Measurements from ENCODE around the gene BICD1. TPM values are rescaled to one million over a fixed set of nuclear protein-coding genes. Genes with fewer than 3 reads are reported as not detected.

Gene BICD1
- total and polyA plus RNA-seq, 5 donors from 2014 or later, result 8.0 to 23.6 (median 9.4) TPM

DNA sequence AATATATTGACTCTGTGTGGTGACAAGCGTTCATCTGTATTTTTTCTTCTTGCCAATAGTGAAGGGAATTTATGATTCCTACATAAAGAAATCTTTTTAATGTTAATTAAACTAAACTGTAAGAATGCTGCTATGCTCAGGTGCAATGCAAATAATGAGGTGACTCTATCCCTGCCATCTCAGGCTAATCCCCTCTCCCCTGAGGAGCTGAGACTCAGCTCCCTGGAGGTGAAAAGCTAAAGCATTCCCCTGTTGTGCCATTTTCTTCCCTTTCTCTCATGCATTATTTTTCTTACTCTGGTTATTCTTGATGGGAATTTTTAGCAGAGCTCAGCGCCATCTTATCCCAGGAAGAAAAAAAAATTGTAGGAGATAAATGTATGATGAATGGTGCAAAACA, 178.8 kb downstream of the BICD1 start:
- Histone ChIP-seq H3K36me3 (ENCODE audit: control insufficient read depth, insufficient read depth, low read length) (no peaks in the 10 kb centered on the region), H3K4me3 (ENCODE audit: low read depth, low read length) (no peak overlapping the region), H3K9me3 (ENCODE audit: control insufficient read depth in 2 of 2, low read length in 2 of 2) (no peaks in the 10 kb centered on the region), H3K4me1 (ENCODE audit: control insufficient read depth, insufficient read depth, low read length, poor library complexity, severe bottlenecking) (no peaks in the 10 kb centered on the region), H3K27ac (ENCODE audit: insufficient read depth, low read length, poor library complexity, severe bottlenecking) (no peak overlapping the region), H3K27me3 (ENCODE audit: control insufficient read depth, insufficient read depth, low read length) (no peaks in the 10 kb centered on the region)
- peaks cover 7% of the 10 kb centered on the region for H3K36me3 Mint-ChIP-seq
- ATAC-seq (ENCODE audit: low read depth in 2 of 2), result no peak
- DNase-seq, result no peak
- peaks cover 0 to 5% (median 1%) of the 10 kb centered on the region in 4 donors for H3K4me1 Mint-ChIP-seq
- no peaks in the 10 kb centered on the region for H3K27me3 Mint-ChIP-seq
- no peaks in the 10 kb centered on the region for H3K9me3 Mint-ChIP-seq
- no peak overlapping the region for H3K27ac Mint-ChIP-seq
- H3K4me3 Mint-ChIP-seq, result no peak overlapping the region

DNA sequence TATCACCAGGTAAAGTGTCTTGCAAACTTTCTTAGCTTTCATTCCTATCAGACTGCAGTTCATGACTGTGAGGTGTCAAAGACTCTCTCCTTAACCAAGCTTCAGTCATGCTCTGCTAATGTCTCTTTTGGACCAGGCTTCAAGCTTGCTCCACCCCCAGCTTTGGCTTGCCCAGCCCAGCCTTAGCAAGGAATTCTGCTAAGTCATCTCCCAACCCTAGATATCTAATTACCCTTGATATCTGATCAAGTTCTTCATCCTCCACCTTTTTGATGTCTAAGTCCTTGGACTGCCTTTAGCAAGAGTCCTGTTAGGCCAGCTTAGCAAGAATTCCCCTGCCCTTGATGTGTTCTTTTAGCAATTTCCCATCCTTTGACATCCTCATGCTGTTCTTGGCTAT, 183.8 kb downstream of the BICD1 start:
- Histone ChIP-seq H3K9me3 (ENCODE audit: control insufficient read depth in 2 of 2, low read length in 2 of 2) (no peaks in the 10 kb centered on the region), H3K27me3 (ENCODE audit: control insufficient read depth, insufficient read depth, low read length) (no peaks in the 10 kb centered on the region), H3K4me1 (ENCODE audit: control insufficient read depth, insufficient read depth, low read length, poor library complexity, severe bottlenecking) (no peaks in the 10 kb centered on the region), H3K27ac (ENCODE audit: insufficient read depth, low read length, poor library complexity, severe bottlenecking) (no peak overlapping the region), H3K4me3 (ENCODE audit: low read depth, low read length) (no peak overlapping the region), H3K36me3 (ENCODE audit: control insufficient read depth, insufficient read depth, low read length) (no peaks in the 10 kb centered on the region)
- ATAC-seq (ENCODE audit: low read depth in 2 of 2), result no peak
- no peaks in the 10 kb centered on the region for H3K27me3 Mint-ChIP-seq
- no peak overlapping the region for H3K27ac Mint-ChIP-seq
- peaks cover 6% of the 10 kb centered on the region for H3K36me3 Mint-ChIP-seq
- no peak for DNase-seq
- H3K9me3 Mint-ChIP-seq, result no peaks in the 10 kb centered on the region
- H3K4me3 Mint-ChIP-seq, result no peak overlapping the region
- H3K4me1 Mint-ChIP-seq, result peaks cover 0 to 10% (median 2%) of the 10 kb centered on the region in 4 donors

DNA sequence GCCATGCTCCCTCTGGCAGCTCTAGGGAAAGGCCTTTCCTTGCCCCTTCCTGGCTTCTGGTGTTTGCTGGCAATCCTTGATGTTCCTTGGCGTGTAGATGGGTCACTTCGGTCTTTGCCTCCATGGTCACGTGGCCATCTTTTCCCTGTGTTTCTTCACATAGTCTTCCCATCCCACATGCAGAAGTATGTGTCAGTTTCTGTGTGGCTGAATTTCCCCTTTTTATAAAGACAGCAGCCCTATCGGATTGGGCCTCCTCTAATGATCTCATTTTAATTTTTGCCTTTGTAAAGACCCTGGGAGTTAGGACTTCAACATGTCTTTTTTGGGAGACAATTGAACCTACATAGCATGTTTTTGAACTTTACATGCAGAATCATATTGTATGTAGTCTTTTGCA, 185.5 kb downstream of the BICD1 start:
- Mint-ChIP-seq H3K9me3 (no peaks in the 10 kb centered on the region), H3K36me3 (peaks cover 8% of the 10 kb centered on the region), H3K27me3 (no peaks in the 10 kb centered on the region), H3K4me1 (peaks cover 0 to 5% (median 2%) of the 10 kb centered on the region in 4 donors), H3K4me3 (no peak overlapping the region), H3K27ac (no peak overlapping the region)
- H3K9me3 ChIP-seq (ENCODE audit: control insufficient read depth in 2 of 2, low read length in 2 of 2), result no peaks in the 10 kb centered on the region
- H3K4me1 ChIP-seq (ENCODE audit: control insufficient read depth, insufficient read depth, low read length, poor library complexity, severe bottlenecking), result no peaks in the 10 kb centered on the region
- no peak overlapping the region for H3K27ac ChIP-seq (ENCODE audit: insufficient read depth, low read length, poor library complexity, severe bottlenecking)
- no peak for ATAC-seq (ENCODE audit: low read depth in 2 of 2)
- no peak overlapping the region for H3K4me3 ChIP-seq (ENCODE audit: low read depth, low read length)
- no peaks in the 10 kb centered on the region for H3K27me3 ChIP-seq (ENCODE audit: control insufficient read depth, insufficient read depth, low read length)
- H3K36me3 ChIP-seq (ENCODE audit: control insufficient read depth, insufficient read depth, low read length), result no peaks in the 10 kb centered on the region
- no peak for DNase-seq

DNA sequence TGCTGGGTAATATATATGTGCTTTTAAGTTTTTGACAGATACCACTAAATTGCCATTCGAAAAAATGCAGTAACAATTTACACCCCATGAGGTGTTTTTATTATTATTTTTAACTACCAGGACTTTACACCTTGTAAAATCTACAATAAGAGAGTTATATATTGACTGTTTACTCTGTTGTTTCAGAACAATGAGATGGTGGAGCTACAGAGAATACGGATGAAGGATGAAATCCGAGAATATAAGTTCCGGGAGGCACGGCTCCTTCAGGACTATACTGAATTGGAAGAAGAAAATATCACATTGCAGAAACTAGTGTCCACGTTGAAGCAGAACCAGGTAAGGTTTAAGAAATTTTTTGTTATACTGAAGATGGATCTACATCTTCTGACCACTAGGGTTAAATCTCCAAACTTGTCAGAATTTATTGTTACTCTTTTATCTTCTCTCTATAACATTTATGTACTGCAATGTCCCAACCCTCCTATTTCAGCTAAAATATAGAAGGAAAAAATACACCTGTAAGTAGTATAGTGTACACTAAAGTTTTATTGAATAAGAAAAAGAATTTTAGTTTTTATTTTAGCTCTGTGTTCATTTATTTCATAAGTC, 187.3 kb downstream of the BICD1 start:
- Mint-ChIP-seq H3K4me3 (no peak overlapping the region), H3K27ac (no peak overlapping the region), H3K4me1 (peaks cover 0 to 5% (median 1%) of the 10 kb centered on the region in 4 donors), H3K27me3 (no peaks in the 10 kb centered on the region), H3K9me3 (no peaks in the 10 kb centered on the region), H3K36me3 (peaks cover 7% of the 10 kb centered on the region)
- Histone ChIP-seq H3K4me3 (ENCODE audit: low read depth, low read length) (no peak overlapping the region), H3K27ac (ENCODE audit: insufficient read depth, low read length, poor library complexity, severe bottlenecking) (no peak overlapping the region), H3K27me3 (ENCODE audit: control insufficient read depth, insufficient read depth, low read length) (no peaks in the 10 kb centered on the region), H3K36me3 (ENCODE audit: control insufficient read depth, insufficient read depth, low read length) (no peaks in the 10 kb centered on the region), H3K9me3 (ENCODE audit: control insufficient read depth in 2 of 2, low read length in 2 of 2) (no peaks in the 10 kb centered on the region), H3K4me1 (ENCODE audit: control insufficient read depth, insufficient read depth, low read length, poor library complexity, severe bottlenecking) (no peaks in the 10 kb centered on the region)
- DNase-seq (no peak), ATAC-seq (ENCODE audit: low read depth in 2 of 2) (no peak)

DNA sequence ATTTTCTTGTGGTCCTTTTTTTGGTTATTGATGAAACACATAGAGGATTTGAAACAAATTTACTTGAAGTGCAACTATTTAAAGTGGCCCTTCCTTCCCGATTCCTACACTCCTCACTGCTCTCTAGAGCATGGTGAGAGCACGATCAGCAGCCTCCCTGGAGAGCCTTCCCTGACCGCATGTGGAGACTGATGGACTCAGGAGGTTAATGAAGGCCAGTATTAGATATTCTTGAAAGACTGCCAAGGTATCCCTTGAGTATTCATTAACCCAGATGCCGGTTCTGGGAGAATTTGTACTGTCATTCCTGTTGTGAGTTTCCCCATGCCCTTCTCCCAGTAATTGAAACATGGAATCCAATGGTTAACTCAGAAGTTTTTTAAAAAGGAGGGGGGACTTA, 189.9 kb downstream of the BICD1 start:
- Histone ChIP-seq H3K36me3 (ENCODE audit: control insufficient read depth, insufficient read depth, low read length) (no peaks in the 10 kb centered on the region), H3K4me3 (ENCODE audit: low read depth, low read length) (no peak overlapping the region), H3K4me1 (ENCODE audit: control insufficient read depth, insufficient read depth, low read length, poor library complexity, severe bottlenecking) (no peaks in the 10 kb centered on the region), H3K27me3 (ENCODE audit: control insufficient read depth, insufficient read depth, low read length) (no peaks in the 10 kb centered on the region), H3K27ac (ENCODE audit: insufficient read depth, low read length, poor library complexity, severe bottlenecking) (no peak overlapping the region), H3K9me3 (ENCODE audit: control insufficient read depth in 2 of 2, low read length in 2 of 2) (no peaks in the 10 kb centered on the region)
- H3K27me3 Mint-ChIP-seq, result no peaks in the 10 kb centered on the region
- H3K4me1 Mint-ChIP-seq, result peaks cover 0 to 9% (median 6%) of the 10 kb centered on the region in 4 donors
- peaks cover 11% of the 10 kb centered on the region for H3K36me3 Mint-ChIP-seq
- H3K9me3 Mint-ChIP-seq, result no peaks in the 10 kb centered on the region
- no peak overlapping the region for H3K27ac Mint-ChIP-seq
- no peak for ATAC-seq (ENCODE audit: low read depth in 2 of 2)
- no peak overlapping the region for H3K4me3 Mint-ChIP-seq
- no peak for DNase-seq

DNA sequence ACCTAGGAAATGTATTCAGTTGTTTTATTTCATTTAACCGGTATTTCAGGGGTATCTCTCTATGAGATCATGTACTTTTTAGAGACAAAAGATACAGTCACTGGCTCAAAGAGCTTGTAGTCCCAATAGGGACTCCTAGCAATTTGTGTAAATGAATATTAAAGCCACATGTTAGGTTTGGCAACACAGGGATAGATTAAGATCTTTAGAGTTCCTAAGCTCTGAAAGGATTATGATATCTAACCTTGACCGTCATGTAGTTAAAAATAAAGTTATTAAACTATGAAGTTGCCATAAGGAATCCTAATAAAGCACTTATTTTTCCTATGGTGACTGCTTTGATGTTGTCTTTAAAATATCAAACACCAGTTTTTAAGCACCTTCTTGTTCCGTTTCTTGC, 192.3 kb downstream of the BICD1 start:
- no peaks in the 10 kb centered on the region for H3K27me3 ChIP-seq (ENCODE audit: control insufficient read depth, insufficient read depth, low read length)
- H3K4me3 ChIP-seq (ENCODE audit: low read depth, low read length), result no peak overlapping the region
- ATAC-seq (ENCODE audit: low read depth in 2 of 2) (no peak), DNase-seq (no peak)
- no peaks in the 10 kb centered on the region for H3K27me3 Mint-ChIP-seq
- no peaks in the 10 kb centered on the region for H3K36me3 ChIP-seq (ENCODE audit: control insufficient read depth, insufficient read depth, low read length)
- H3K4me1 Mint-ChIP-seq, result peaks cover 0 to 8% (median 6%) of the 10 kb centered on the region in 4 donors
- no peaks in the 10 kb centered on the region for H3K9me3 Mint-ChIP-seq
- no peak overlapping the region for H3K4me3 Mint-ChIP-seq
- H3K27ac Mint-ChIP-seq, result peak overlapping the region in 1 of 3 donors; percentile 76
- H3K9me3 ChIP-seq (ENCODE audit: control insufficient read depth in 2 of 2, low read length in 2 of 2), result no peaks in the 10 kb centered on the region
- H3K4me1 ChIP-seq (ENCODE audit: control insufficient read depth, insufficient read depth, low read length, poor library complexity, severe bottlenecking), result no peaks in the 10 kb centered on the region
- peaks cover 7% of the 10 kb centered on the region for H3K36me3 Mint-ChIP-seq
- no peak overlapping the region for H3K27ac ChIP-seq (ENCODE audit: insufficient read depth, low read length, poor library complexity, severe bottlenecking)

DNA sequence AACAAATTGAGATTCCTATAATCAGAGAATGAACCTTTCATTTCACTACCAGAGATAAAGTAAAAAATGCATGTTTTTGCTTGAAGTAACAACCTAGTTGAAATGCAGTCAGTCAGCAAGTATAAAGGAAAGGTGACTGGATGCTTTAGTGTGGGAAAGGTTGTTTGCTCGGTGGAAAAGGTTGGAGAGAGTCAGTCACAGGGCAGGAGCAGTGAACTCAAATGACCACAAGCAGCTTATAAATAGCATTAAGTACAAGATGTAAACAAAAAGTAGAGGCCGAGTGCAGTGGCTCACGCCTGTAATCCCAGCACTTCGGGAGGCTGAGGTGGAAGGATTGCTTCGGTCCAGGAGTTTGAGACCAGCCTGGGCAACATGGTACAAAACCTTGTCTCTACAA, 194.6 kb downstream of the BICD1 start:
- Mint-ChIP-seq H3K4me1 (peaks cover 0 to 8% (median 8%) of the 10 kb centered on the region in 4 donors), H3K4me3 (no peak overlapping the region), H3K36me3 (peaks cover 15% of the 10 kb centered on the region), H3K27me3 (no peaks in the 10 kb centered on the region), H3K27ac (peak overlapping the region; percentile 44 to 87 (median 80)), H3K9me3 (no peaks in the 10 kb centered on the region)
- DNase-seq (no peak), ATAC-seq (ENCODE audit: low read depth in 2 of 2) (no peak)
- H3K27ac ChIP-seq (ENCODE audit: insufficient read depth, low read length, poor library complexity, severe bottlenecking), result no peak overlapping the region
- H3K36me3 ChIP-seq (ENCODE audit: control insufficient read depth, insufficient read depth, low read length), result peaks cover 6% of the 10 kb centered on the region
- no peaks in the 10 kb centered on the region for H3K4me1 ChIP-seq (ENCODE audit: control insufficient read depth, insufficient read depth, low read length, poor library complexity, severe bottlenecking)
- H3K9me3 ChIP-seq (ENCODE audit: control insufficient read depth in 2 of 2, low read length in 2 of 2), result no peaks in the 10 kb centered on the region
- H3K4me3 ChIP-seq (ENCODE audit: low read depth, low read length), result no peak overlapping the region
- no peaks in the 10 kb centered on the region for H3K27me3 ChIP-seq (ENCODE audit: control insufficient read depth, insufficient read depth, low read length)
